HG02759 (cell line): ENCODE measurements around the gene TFIP11.

Experiments used
- ATAC-seq: cut with Tn5 transposase; IDR thresholded peaks from one replicate; pipeline ENCODE4 v1.9.1; 2021; ENCODE audit warnings: mild to moderate bottlenecking, moderate library complexity; ENCODE audit not compliant: unreplicated experiment

TFIP11 gene

DNA sequence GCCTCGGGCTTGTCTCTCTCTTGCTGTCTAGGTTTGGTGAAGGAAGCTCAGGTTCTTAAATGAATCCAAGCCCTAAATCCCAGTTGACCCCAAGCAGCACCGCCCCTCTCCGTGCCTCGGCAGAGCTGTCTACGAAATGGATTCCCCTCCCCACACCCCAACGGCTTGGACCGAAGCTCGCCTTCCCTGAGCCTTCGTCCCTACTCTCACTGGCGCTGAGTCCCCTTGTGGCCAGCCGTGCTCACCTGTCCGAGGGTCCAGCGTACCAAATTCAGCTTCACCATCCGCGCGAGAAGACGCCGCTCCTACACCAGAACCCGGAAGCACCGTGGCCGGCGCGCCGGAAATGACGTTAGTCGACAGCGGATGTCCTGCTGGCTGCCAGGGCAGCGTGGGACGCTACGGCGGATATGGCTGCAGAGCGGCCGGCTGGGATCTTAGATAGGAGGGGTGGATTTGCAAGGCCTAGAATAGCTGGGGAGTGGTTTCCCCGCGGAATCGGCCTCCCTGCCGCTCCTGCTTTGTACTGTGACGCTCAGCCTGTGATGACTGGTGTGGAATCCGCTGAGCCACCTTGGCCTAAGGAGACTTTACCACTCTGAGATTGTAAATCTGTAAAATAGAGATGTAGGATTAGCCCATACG is at the start of gene TFIP11:
Gene TFIP11 (minus strand): TSS at position 325 of the 645 bp plus-strand sequence. CDS start 2,201 bp downstream, outside the sequence.
- ATAC-seq = peak; percentile 99

DNA sequence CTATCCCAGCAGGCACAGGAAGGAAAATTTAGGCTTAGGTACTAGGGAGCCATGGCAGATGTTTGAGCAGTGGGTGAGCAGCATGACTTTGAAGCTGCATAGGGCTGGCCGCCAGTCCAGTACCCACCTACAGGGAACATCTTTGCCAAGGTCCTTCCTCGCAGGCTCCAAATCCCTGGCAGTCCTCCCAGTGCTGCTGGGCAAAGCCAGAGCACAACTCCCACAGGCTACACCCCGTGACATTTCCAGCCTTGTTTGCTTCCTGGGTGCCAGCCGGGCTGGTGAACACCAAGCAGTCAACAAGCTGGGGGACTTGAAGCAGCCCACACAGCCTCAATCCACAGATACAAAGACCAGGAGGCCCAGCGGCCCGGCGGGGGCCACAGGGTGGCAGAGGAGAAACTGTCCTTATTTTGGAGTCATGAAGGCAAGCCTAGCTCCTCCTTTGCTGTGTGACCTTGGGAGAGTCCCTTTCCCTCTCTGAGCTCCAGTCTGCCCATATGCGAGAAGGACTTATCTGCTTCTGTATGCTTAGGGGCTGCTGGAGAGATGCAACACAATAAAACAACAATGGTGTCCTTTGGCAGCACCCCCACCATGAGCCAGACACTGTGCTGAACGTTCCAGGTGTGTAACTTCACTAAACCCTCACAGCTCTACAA is 49.6 kb upstream of the TFIP11 start:
- ATAC-seq = no peak

GRCh38 chr22:26559961-26560575 is 47.8 kb upstream of the TFIP11 start:
- no peak for ATAC-seq

- no peak for ATAC-seq
These were observed 46.1 kb upstream of the TFIP11 start for GRCh38 chr22:26558248-26558895.

DNA sequence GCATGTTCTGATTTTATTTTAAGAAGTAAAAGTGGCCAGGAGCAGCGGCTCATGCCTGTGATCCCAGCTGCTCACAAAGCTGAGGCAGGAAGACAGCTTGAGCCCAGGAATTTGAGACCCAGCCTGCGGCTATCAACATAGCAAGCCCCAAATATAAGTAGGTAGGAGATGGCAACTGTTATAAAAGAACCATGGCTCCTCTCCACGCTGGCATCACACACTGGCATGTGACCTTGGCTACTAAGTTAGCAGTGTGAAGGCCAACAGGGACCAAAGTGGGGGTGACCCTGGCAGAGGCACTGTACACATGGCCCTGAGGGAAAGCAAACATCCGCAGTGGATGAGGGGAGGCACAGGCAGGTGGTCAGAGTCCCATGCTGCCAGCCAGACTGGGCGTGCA is 44.6 kb upstream of the TFIP11 start:
- no peak for ATAC-seq

DNA sequence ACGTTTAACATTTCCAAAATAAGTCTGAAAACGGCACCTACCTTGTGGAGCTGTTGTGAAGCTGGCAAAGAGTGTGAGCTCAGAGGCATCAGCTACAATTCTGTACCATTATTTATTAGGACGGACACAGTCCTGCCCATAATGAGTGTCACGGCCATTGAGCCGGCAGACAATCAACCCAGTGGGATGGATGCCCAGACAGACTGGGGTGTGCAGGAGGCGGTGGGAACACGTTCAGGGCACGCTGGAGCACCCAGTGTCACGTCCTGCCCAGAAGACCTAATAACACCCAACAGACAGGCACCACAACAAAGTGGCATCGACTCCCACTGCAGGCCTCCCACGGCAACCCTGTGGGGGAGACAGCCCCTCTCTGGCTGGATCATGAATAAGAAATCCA is 43.2 kb upstream of the TFIP11 start:
- no peak for ATAC-seq

- ATAC-seq = no peak
These were observed 42.7 kb upstream of the TFIP11 start for GRCh38 chr22:26554956-26555355.

DNA sequence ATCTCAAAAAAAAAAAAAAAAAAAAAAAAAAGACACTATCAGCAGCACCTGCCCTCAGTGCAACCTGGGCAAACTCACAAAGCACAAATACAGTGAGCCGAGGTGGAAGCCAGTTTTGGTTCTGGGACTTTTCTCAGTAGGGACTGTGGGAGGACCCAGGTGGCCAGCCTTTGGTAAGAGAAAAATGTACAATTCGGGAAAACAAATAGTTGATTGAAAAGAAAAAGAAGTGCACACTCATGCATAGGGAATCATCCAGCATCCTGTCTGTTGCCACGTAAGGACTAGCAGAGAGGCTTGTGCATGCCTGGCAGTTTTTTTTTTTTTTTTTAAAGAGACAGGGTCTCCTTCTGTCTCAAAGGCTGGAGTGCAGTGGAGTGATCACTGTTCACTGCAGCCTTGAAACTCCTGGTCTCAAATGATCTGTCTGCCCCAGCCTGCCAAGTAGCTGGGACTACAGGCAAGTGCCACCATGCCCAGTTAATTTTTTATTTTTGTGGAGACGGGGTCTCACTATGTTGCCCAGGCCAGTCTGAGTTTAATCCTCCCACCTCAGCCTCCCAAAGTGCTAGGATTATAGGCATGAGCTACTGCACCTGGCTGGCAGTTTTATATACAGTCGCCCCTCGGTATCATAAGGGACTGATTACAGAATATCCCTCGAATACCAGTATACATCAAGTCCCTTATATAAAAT is 40.9 kb upstream of the TFIP11 start:
- ATAC-seq = no peak

- ATAC-seq = no peak
These were observed 40.2 kb upstream of the TFIP11 start for GRCh38 chr22:26552466-26552865.

GRCh38 chr22:26551568-26551967 is 39.3 kb upstream of the TFIP11 start:
- no peak for ATAC-seq

- no peak for ATAC-seq
These were observed 38.3 kb upstream of the TFIP11 start for GRCh38 chr22:26550498-26551033.

DNA sequence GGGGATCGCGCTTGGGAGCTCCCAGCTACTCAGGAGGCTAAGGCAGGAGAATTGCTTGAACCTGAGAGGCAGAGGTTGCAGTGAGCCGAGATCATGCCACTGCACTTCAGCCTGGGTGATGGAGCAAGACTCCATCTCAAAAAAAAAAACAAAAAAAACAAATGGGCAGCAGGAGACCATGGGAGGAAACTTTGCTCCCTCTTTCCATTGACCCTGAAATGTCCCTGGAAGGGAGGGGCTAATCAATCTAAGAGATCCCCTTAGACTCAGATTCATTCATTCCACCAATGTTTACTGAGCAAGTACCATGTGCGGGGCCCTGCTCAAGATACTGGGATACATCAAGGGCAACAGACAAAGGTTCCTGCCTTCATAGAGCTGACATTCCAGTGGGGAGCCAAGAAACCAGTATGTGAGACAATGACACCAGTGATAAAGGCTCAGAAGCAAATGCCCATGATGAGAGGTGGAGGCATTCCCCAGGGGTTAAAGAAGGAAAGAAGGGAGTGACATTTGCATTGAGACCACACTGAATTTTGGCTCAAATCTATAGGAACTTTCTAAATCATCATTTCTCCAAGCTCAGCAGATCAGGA is 37.7 kb upstream of the TFIP11 start:
- ATAC-seq = no peak

DNA sequence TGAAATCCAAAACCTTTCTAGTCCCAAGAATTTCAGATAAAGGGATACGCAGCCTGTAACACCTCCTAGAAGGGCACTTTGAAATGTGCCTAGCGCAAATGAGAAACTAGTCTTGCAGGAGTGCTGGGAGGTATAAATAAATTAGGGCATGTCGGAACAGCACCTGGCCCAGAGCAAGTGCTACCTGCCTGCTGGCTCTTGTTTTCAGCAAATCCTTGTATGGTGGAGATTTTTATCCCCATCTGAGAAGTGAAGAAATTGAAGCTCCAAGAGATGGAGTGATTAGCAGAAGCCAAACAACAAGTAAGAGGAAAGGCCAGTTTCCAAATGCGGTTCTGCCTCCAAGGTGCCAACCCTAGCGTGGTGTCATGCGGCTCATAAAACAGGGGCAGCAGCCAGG is 36.7 kb upstream of the TFIP11 start:
- ATAC-seq = no peak

DNA sequence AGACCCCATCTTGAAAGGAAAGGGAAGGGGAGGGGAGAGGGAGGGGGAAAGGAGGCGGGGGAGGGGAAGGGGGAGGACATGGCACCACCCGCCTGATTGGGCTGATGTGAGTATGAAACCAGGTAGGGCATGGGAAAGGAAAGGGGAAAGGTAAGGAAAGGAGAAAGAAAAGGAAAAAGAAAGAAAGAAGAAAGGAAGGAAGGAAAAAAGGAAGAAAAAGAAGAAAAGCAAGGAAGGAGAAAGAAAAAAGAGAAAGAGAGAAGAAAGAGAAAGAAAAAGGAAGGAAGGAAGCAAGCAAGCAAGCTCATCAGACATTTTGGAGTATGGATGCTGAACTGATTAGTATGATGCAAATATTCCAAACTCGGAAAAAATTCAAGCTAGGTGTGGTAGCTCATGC is 36.0 kb upstream of the TFIP11 start:
- no peak for ATAC-seq

DNA sequence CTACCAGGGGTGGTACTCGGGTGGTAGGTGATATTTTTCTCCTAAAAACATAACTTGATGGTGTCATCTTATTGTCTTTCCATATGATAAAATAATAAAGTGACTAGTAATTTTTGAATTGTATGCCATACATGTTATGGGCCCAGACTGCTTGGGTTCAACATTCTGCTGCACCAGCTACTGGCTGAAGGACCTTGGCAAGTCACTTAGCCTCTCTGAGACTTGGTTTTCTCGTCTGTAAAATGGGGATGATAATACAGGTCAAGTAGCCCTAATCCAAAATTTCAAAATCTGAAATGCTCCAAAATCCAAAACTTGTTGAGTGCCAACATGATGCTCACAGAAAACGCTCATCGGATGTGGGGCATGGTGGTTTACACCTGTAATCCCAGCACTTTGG is 35.6 kb upstream of the TFIP11 start:
- ATAC-seq = no peak

DNA sequence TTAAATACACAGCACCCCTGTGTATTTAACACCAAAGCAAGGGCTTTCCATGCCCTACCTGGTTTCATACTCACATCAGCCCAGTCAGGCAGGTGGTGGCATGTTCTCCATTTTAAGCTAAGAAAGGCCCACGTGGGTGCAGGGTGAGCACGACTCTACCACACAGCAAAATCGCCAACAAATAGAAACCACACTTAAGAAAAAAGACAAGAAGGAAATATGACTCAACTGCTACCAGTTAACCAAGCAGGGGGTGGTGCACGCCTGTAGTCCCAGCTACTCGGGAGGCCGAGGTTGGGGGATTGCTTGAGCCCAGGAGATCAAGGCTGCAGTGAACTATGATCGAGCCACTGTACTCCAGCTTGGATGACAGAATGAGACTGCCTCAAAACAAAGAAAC is 35.2 kb upstream of the TFIP11 start:
- ATAC-seq = no peak

GRCh38 chr22:26546282-26546681 is 34.0 kb upstream of the TFIP11 start:
- ATAC-seq = no peak

DNA sequence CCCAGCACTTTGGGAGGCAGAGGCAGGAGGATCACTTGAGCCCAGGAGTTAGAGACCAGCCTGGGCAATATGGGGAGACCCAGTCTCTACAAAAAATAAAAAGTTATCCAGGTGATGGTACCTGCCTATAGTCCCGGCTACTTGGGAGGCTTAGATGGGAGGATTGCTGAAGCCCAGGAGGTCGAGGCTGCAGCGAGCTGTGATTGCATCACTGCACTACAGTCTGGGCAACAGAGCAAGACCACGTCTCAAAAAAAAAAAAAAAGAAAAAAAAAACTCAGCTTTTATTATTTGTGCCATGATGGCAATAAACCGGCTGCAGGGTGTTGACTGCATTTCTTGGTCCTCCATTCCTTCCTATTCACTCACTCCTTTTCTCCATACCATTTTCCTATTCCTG is 33.6 kb upstream of the TFIP11 start:
- no peak for ATAC-seq

DNA sequence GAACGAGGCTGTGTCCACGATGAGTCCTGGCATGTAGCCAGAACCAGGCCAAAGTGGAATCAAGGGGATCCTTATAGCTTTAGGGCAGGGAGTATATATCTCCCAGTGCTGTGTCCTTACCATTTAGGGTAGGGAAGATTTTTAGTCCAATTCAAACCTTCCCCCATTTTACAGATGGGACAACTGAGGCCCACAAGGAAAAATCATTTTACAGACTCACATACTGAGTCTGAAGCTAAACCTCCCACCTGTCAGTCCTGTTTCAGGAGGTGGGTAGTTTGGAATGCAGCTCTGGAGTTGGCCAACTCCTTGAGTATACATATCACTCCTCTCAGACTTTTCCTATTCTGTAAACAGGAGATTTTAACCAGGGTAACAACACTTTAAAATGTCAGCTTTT is 33.1 kb upstream of the TFIP11 start:
- no peak for ATAC-seq

DNA sequence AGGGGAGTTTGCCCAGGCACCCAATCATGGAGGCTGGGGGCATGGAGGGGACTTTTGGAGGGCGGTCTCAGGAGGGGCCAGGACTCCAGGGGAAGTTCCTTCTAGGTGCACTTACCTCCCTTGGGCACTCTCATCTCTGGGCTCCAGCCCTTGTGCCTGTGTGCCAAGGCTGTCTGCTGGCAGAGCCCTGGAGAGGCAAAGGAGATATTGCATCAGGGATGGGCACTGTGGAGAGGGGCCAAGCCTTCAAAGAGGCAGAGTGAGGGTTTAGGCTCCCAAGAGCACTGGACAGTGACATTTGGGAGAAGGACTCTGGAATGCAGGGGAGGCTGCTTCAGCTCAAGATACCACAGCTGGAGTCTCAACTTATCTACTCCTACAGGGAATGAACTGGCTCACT is 32.2 kb upstream of the TFIP11 start:
- no peak for ATAC-seq

DNA sequence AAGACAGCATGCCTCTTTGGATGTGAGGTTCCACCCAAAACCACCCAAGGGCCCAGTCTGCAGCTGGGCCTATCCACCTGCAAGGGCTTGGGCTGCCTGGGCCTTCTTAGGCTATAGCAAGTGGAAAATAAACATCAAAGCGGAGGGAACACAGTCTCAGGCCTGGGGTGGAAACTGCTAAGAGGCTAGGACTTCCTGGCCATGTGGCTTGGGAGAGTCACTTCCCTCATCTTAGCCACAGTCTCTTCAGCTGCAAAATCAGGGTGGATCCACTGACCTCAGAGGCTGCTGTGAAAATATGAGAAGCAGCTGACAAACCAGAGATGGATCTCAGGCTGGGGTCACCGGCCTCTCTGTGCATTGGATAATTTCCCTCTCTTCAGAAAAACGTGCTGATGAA is 30.6 kb upstream of the TFIP11 start:
- ATAC-seq = no peak
